ENCODE measurements around the gene RBBP9.

RBBP9 gene

GRCh38 chr20:18496740-18497592, at the start of gene RBBP9:
Gene RBBP9 (minus strand): TSS chr20:18497225. CDS start chr20:18497167, 58 bp downstream.
- Histone ChIP-seq H3K27me3 (ENCODE audit: insufficient read depth, low read length, poor library complexity) (no peaks in the 10 kb centered on the region), H3K9me3 (ENCODE audit: insufficient read depth, low read length, severe bottlenecking) (no peaks in the 10 kb centered on the region), H3K4me1 (ENCODE audit: insufficient read depth, low read length) (peaks cover 20% of the 10 kb centered on the region), H3K27ac (ENCODE audit: low read length) (peak within 1 kb of the TSS; percentile 57), H3K4me2 (ENCODE audit: insufficient read depth, low read length) (peak within 1 kb of the TSS; percentile 69), H3K79me2 (ENCODE audit: insufficient read depth, low read length) (peaks cover 15% of the 10 kb centered on the region), H3K36me3 (ENCODE audit: insufficient read depth, low read length) (peaks cover 16% of the 10 kb centered on the region), H4K20me1 (ENCODE audit: insufficient read depth, low read length) (no peaks in the 10 kb centered on the region), H3K9ac (ENCODE audit: low read depth, low read length) (peak within 1 kb of the TSS; percentile 64), H3K4me3 (ENCODE audit: low read depth in 1 of 2, low read length in 2 of 2) (peak within 1 kb of the TSS; percentile 57 to 75), H2AFZ (ENCODE audit: low read depth, low read length) (peak within 1 kb of the TSS; percentile 95)
- ATAC-seq (ENCODE audit: insufficient read depth, low read depth) (peak; percentile 100), DNase-seq (peak; percentile 87)
- no peak for TF ChIP-seq EZH2 (IDR thresholded peaks at IDR 0.05; ENCODE audit: borderline replicate concordance, low read depth, low read length, severe bottlenecking)
- TF ChIP-seq CTCF (IDR thresholded peaks at IDR 0.05; ENCODE audit: borderline replicate concordance, extremely low read depth, low read length, poor library complexity, severe bottlenecking): no peak

- Histone ChIP-seq H3K79me2 (ENCODE audit: insufficient read depth, low read length) (no peaks in the 10 kb centered on the region), H3K27ac (ENCODE audit: low read length) (no peak overlapping the region), H3K9ac (ENCODE audit: low read depth, low read length) (no peak overlapping the region), H2AFZ (ENCODE audit: low read depth, low read length) (no peak overlapping the region), H4K20me1 (ENCODE audit: insufficient read depth, low read length) (no peaks in the 10 kb centered on the region; the same call in 1 of the 2 replicates), H3K4me2 (ENCODE audit: insufficient read depth, low read length) (no peak overlapping the region), H3K4me3 (ENCODE audit: low read depth in 1 of 2, low read length in 2 of 2) (no peak overlapping the region), H3K4me1 (ENCODE audit: insufficient read depth, low read length) (no peaks in the 10 kb centered on the region), H3K36me3 (ENCODE audit: insufficient read depth, low read length) (peaks cover 91% of the 10 kb centered on the region), H3K9me3 (ENCODE audit: insufficient read depth, low read length, severe bottlenecking) (no peaks in the 10 kb centered on the region), H3K27me3 (ENCODE audit: insufficient read depth, low read length, poor library complexity) (no peaks in the 10 kb centered on the region)
- no peak for DNase-seq
- ATAC-seq (ENCODE audit: insufficient read depth, low read depth): no peak
- no peak for TF ChIP-seq CTCF (IDR thresholded peaks at IDR 0.05; ENCODE audit: borderline replicate concordance, extremely low read depth, low read length, poor library complexity, severe bottlenecking)
- TF ChIP-seq EZH2 (IDR thresholded peaks at IDR 0.05; ENCODE audit: borderline replicate concordance, low read depth, low read length, severe bottlenecking): no peak
Measured at GRCh38 chr20:18545566-18545965, 48.5 kb upstream of the RBBP9 start.

- Histone ChIP-seq H3K79me2 (ENCODE audit: insufficient read depth, low read length) (no peaks in the 10 kb centered on the region), H3K27me3 (ENCODE audit: insufficient read depth, low read length, poor library complexity) (no peaks in the 10 kb centered on the region), H3K9ac (ENCODE audit: low read depth, low read length) (no peak overlapping the region), H2AFZ (ENCODE audit: low read depth, low read length) (no peak overlapping the region), H3K36me3 (ENCODE audit: insufficient read depth, low read length) (peaks cover 86% of the 10 kb centered on the region), H4K20me1 (ENCODE audit: insufficient read depth, low read length) (no peaks in the 10 kb centered on the region; the same call in 1 of the 2 replicates), H3K9me3 (ENCODE audit: insufficient read depth, low read length, severe bottlenecking) (no peaks in the 10 kb centered on the region), H3K27ac (ENCODE audit: low read length) (no peak overlapping the region), H3K4me2 (ENCODE audit: insufficient read depth, low read length) (no peak overlapping the region), H3K4me1 (ENCODE audit: insufficient read depth, low read length) (no peaks in the 10 kb centered on the region), H3K4me3 (ENCODE audit: low read depth in 1 of 2, low read length in 2 of 2) (no peak overlapping the region)
- TF ChIP-seq CTCF (IDR thresholded peaks at IDR 0.05; ENCODE audit: borderline replicate concordance, extremely low read depth, low read length, poor library complexity, severe bottlenecking) (no peak), EZH2 (IDR thresholded peaks at IDR 0.05; ENCODE audit: borderline replicate concordance, low read depth, low read length, severe bottlenecking) (no peak)
- DNase-seq: no peak
- no peak for ATAC-seq (ENCODE audit: insufficient read depth, low read depth)
Measured at GRCh38 chr20:18543932-18544331, 46.9 kb upstream of the RBBP9 start.
